Measurements from ENCODE around the gene SLC16A11. TPM values are rescaled to one million over a fixed set of nuclear protein-coding genes. Genes with fewer than 3 reads are reported as not detected.
A peak's percentile ranks its signal among the peaks of the same experiment; 100 is the strongest.
"Not testable (repeated sequence)": the region's sequence is repeated elsewhere in the genome, so short reads cannot be mapped to it uniquely, and the experiment has no call there.

SLC16A11 gene
- polyA plus RNA-seq, 4 donors, result 0.31 to 0.71 (median 0.49) TPM

- no peak for DNase-seq (ENCODE audit: low read depth in 4 of 4, low spot score in 2 of 4)
Observed at GRCh38 chr17:7060165-7060891, 16.4 kb upstream of the SLC16A11 start.

- no peak for DNase-seq (ENCODE audit: low read depth in 4 of 4, low spot score in 2 of 4)
Observed at GRCh38 chr17:7058831-7059447, 15.0 kb upstream of the SLC16A11 start.

- DNase-seq (ENCODE audit: low read depth in 4 of 4, low spot score in 2 of 4), result no peak
Observed at GRCh38 chr17:7056386-7056785, 12.5 kb upstream of the SLC16A11 start.

- DNase-seq (ENCODE audit: low read depth in 4 of 4, low spot score in 2 of 4), result not testable (repeated sequence)
Observed at GRCh38 chr17:7050583-7050982, 6.7 kb upstream of the SLC16A11 start.

GRCh38 chr17:7048968-7049367 is 5.1 kb upstream of the SLC16A11 start:
- DNase-seq (ENCODE audit: low read depth in 4 of 4, low spot score in 2 of 4), result no peak

GRCh38 chr17:7047566-7047965 is 3.7 kb upstream of the SLC16A11 start:
- no peak for DNase-seq (ENCODE audit: low read depth in 4 of 4, low spot score in 2 of 4)

- DNase-seq (ENCODE audit: low read depth in 4 of 4, low spot score in 2 of 4), result not testable (repeated sequence)
Observed at GRCh38 chr17:7046725-7047397, 3.0 kb upstream of the SLC16A11 start.

- no peak for DNase-seq (ENCODE audit: low read depth in 4 of 4, low spot score in 2 of 4)
Observed at GRCh38 chr17:7046127-7046724, 2.3 kb upstream of the SLC16A11 start.

GRCh38 chr17:7045492-7046126 is 1.7 kb upstream of the SLC16A11 start:
- DNase-seq (ENCODE audit: low read depth in 4 of 4, low spot score in 2 of 4), result peak in 1 of 4 donors; percentile 81

- no peak for DNase-seq (ENCODE audit: low read depth in 4 of 4, low spot score in 2 of 4)
Observed at GRCh38 chr17:7043182-7043496, 753 bp downstream of the SLC16A11 start.

- DNase-seq (ENCODE audit: low read depth in 4 of 4, low spot score in 2 of 4), result no peak
Observed at GRCh38 chr17:7042501-7043181, 1.3 kb downstream of the SLC16A11 start.

GRCh38 chr17:7041607-7042500 is 2.0 kb downstream of the SLC16A11 start:
- DNase-seq (ENCODE audit: low read depth in 4 of 4, low spot score in 2 of 4), result no peak

- DNase-seq (ENCODE audit: low read depth in 4 of 4, low spot score in 2 of 4), result no peak
Observed at GRCh38 chr17:7039832-7040231, 4.1 kb downstream of the SLC16A11 start.

- no peak for DNase-seq (ENCODE audit: low read depth in 4 of 4, low spot score in 2 of 4)
Observed at GRCh38 chr17:7038025-7038862, 5.6 kb downstream of the SLC16A11 start.

GRCh38 chr17:7035591-7036368 is 8.1 kb downstream of the SLC16A11 start, which contains the start of gene SLC16A13:
Gene SLC16A13 (plus strand): TSS chr17:7036015. CDS start chr17:7036383, 368 bp downstream.
- DNase-seq (ENCODE audit: low read depth in 4 of 4, low spot score in 2 of 4), result peak in 3 of 4 donors; percentile 84 to 95 (median 91)

- DNase-seq (ENCODE audit: low read depth in 4 of 4, low spot score in 2 of 4), result no peak
Observed at GRCh38 chr17:7034955-7035590, 8.8 kb downstream of the SLC16A11 start.

- DNase-seq (ENCODE audit: low read depth in 4 of 4, low spot score in 2 of 4), result no peak
Observed at GRCh38 chr17:7029659-7030058, 14.2 kb downstream of the SLC16A11 start.

Measured in left renal cortex interstitium (tissue), 4 donors.